ENCODE results near the gene FRMD4B. TPM values are rescaled to one million over a fixed set of nuclear protein-coding genes. Genes with fewer than 3 reads are reported as not detected.

FRMD4B gene
- total and polyA plus RNA-seq, 10 of the 15 experiments (the other 5 are each of a cell fraction or from before 2014, with no cell fraction given) = 3.9 to 11.4 (median 8.0) TPM

GRCh38 chr3:69199942-69200341 lies 185.9 kb downstream of the FRMD4B start:
- Histone ChIP-seq H3K4me3 (no peak overlapping the region), H3K27ac (ENCODE audit: control insufficient read depth, insufficient read depth) (no peak overlapping the region), H3K9me3 (replicated peaks; ENCODE audit: control insufficient read depth, insufficient read depth, low read length) (no peaks in the 10 kb centered on the region), H2AFZ (ENCODE audit: control insufficient read depth, low read depth, low read length) (no peak overlapping the region), H3K27me3 (replicated peaks in 1 of 2; ENCODE audit: control insufficient read depth in 2 of 2, insufficient read depth in 2 of 2, low read length in 1 of 2) (no peaks in the 10 kb centered on the region), H4K20me1 (ENCODE audit: control insufficient read depth, insufficient read depth) (no peaks in the 10 kb centered on the region), H3K9ac (ENCODE audit: control insufficient read depth, insufficient read depth, low read length) (no peak overlapping the region), H3K4me1 (ENCODE audit: control insufficient read depth, insufficient read depth, low read length) (peaks cover 9% of the 10 kb centered on the region), H3K36me3 (ENCODE audit: control insufficient read depth in 2 of 2, insufficient read depth in 2 of 2, low read length in 1 of 2) (no peaks in the 10 kb centered on the region), H3K4me2 (ENCODE audit: control insufficient read depth, insufficient read depth) (no peak overlapping the region), H3K79me2 (ENCODE audit: control insufficient read depth, insufficient read depth, low read length) (no peaks in the 10 kb centered on the region)
- DNase-seq (ENCODE audit: low read depth, low spot score) = no peak
- POLR2A ChIA-PET = interaction anchor here (0.7 to 2.3 kb wide), 4 partner anchors 10 to 241 kb away, joined by 3 to 10 read pairs (median 5); no protein-coding TSS in a partner anchor
- TF ChIP-seq KLF5 (IDR thresholded peaks at IDR 0.05; ENCODE audit: partially characterized antibody) = no peak
- TF ChIP-seq MLLT1 (IDR thresholded peaks at IDR 0.05) = peak; percentile 47; the same call in 1 of the 2 replicates
- SMC1A ChIA-PET (ENCODE audit: uncharacterized antibody, unreplicated experiment) = interaction anchor here (0.8 to 6.5 kb wide), 21 partner anchors 9 to 234 kb away, joined by 3 to 48 read pairs (median 4); partner anchors contain the start of gene ARL6IP5
- no peak for FAIRE-seq
- 56% methylated on average over 6 of the region's 6 CpGs for WGBS (ENCODE audit: insufficient coverage, insufficient replicate concordance, low lambda C conversion rate, missing lambda C conversion rate)
- intact Hi-C loops (cut with micrococcal nuclease; ENCODE audit: unreplicated experiment) (loop anchor here (5.0 kb wide), 2 partner anchors 42 to 118 kb away; partner anchors contain the start of genes ARL6IP5 and UBA3), in situ Hi-C loops (cut with MboI) (no loop called here)
- TSS peak; percentile 58 for BruUV-seq (replicated peaks)
- ATAC-seq = no peak
- CTCF ChIA-PET = interaction anchor here (0.5 to 4.4 kb wide), 13 partner anchors 8 to 240 kb away, joined by 3 to 23 read pairs (median 3); no protein-coding TSS in a partner anchor
- RAD21 ChIA-PET (ENCODE audit: unreplicated experiment) = interaction anchor here (1.0 to 3.6 kb wide), 12 partner anchors 18 to 106 kb away, joined by 3 to 19 read pairs (median 5); no protein-coding TSS in a partner anchor

- ChIA-PET POLR2A (no interaction called here), SMC1A (ENCODE audit: uncharacterized antibody, unreplicated experiment) (interaction anchor here (1.2 to 6.5 kb wide), 4 partner anchors 15 to 171 kb away, joined by 4 to 48 read pairs (median 10); no protein-coding TSS in a partner anchor), RAD21 (ENCODE audit: unreplicated experiment) (interaction anchor here (0.6 to 3.6 kb wide), 3 partner anchors 36 to 125 kb away, joined by 3 to 17 read pairs (median 17); no protein-coding TSS in a partner anchor), CTCF (interaction anchor here (0.9 to 3.8 kb wide), 3 partner anchors 36 to 212 kb away, joined by 3 to 16 read pairs (median 4); no protein-coding TSS in a partner anchor)
- Histone ChIP-seq H3K36me3 (ENCODE audit: control insufficient read depth in 2 of 2, insufficient read depth in 2 of 2, low read length in 1 of 2) (no peaks in the 10 kb centered on the region), H3K27me3 (replicated peaks in 1 of 2; ENCODE audit: control insufficient read depth in 2 of 2, insufficient read depth in 2 of 2, low read length in 1 of 2) (no peaks in the 10 kb centered on the region), H3K4me2 (ENCODE audit: control insufficient read depth, insufficient read depth) (no peak overlapping the region), H4K20me1 (ENCODE audit: control insufficient read depth, insufficient read depth) (no peaks in the 10 kb centered on the region), H3K9ac (ENCODE audit: control insufficient read depth, insufficient read depth, low read length) (no peak overlapping the region), H3K79me2 (ENCODE audit: control insufficient read depth, insufficient read depth, low read length) (no peaks in the 10 kb centered on the region), H3K9me3 (replicated peaks; ENCODE audit: control insufficient read depth, insufficient read depth, low read length) (no peaks in the 10 kb centered on the region), H3K4me3 (no peak overlapping the region), H3K4me1 (ENCODE audit: control insufficient read depth, insufficient read depth, low read length) (no peaks in the 10 kb centered on the region), H2AFZ (ENCODE audit: control insufficient read depth, low read depth, low read length) (no peak overlapping the region), H3K27ac (ENCODE audit: control insufficient read depth, insufficient read depth) (no peak overlapping the region)
- no TSS peak for BruUV-seq (replicated peaks)
- in situ Hi-C loops (cut with MboI) = no loop called here
- FAIRE-seq = no peak
- no peak for DNase-seq (ENCODE audit: low read depth, low spot score)
- peak; percentile 19 for ATAC-seq
- intact Hi-C loops (cut with micrococcal nuclease; ENCODE audit: unreplicated experiment) = no loop called here
- peak; percentile 61; the same call in 1 of the 2 replicates for TF ChIP-seq RUNX3 (IDR thresholded peaks at IDR 0.05; ENCODE audit: low read length)
- no peak for TF ChIP-seq RAD21 (IDR thresholded peaks at IDR 0.05; ENCODE audit: insufficient read depth, low read depth, low read length)
- WGBS (ENCODE audit: insufficient coverage, insufficient replicate concordance, low lambda C conversion rate, missing lambda C conversion rate) = 73% methylated on average over 8 of the region's 8 CpGs
Observed at GRCh38 chr3:69197922-69198530, 187.9 kb downstream of the FRMD4B start.
